Measurements from ENCODE around the gene CENPU.
"Not testable (repeated sequence)": the region's sequence is repeated elsewhere in the genome, so short reads cannot be mapped to it uniquely, and the experiment has no call there.

Gene CENPU

GRCh38 chr4:184653650-184654049 is 80.2 kb downstream of the CENPU start:
- no peak for TF ChIP-seq CTCF (IDR thresholded peaks at IDR 0.05; ENCODE audit: low read depth, low read length)

GRCh38 chr4:184652681-184653080 is 81.2 kb downstream of the CENPU start:
- not testable (repeated sequence) for H3K4me3 ChIP-seq (ENCODE audit: low read depth, low read length)

More at GRCh38 chr4:184653650-184654049, 80.2 kb downstream of the CENPU start:
- H3K4me3 ChIP-seq (ENCODE audit: low read depth, low read length) = no peak overlapping the region

- TF ChIP-seq CTCF (IDR thresholded peaks at IDR 0.05; ENCODE audit: low read depth, low read length) = no peak
These were observed 82.0 kb downstream of the CENPU start for GRCh38 chr4:184651899-184652298.

GRCh38 chr4:184649971-184650855 is 83.7 kb downstream of the CENPU start:
- no peak for TF ChIP-seq CTCF (IDR thresholded peaks at IDR 0.05; ENCODE audit: low read depth, low read length)
- H3K4me3 ChIP-seq (ENCODE audit: low read depth, low read length) = peak overlapping the region; percentile 86

More at GRCh38 chr4:184651899-184652298, 82.0 kb downstream of the CENPU start:
- no peak overlapping the region for H3K4me3 ChIP-seq (ENCODE audit: low read depth, low read length)

GRCh38 chr4:184649026-184649970 is 84.6 kb downstream of the CENPU start, which contains the start of the genes CASP3 and PRIMPOL:
CASP3 (minus strand) TSS chr4:184649447; CDS start chr4:184638453, 10,994 bp downstream.
PRIMPOL (plus strand) TSS chr4:184649738; CDS start chr4:184657141, 7,403 bp downstream.
- H3K4me3 ChIP-seq (ENCODE audit: low read depth, low read length) = peak within 1 kb of the TSS; percentile 87
- no peak for TF ChIP-seq CTCF (IDR thresholded peaks at IDR 0.05; ENCODE audit: low read depth, low read length)

GRCh38 chr4:184648313-184649025 is 85.4 kb downstream of the CENPU start:
- no peak for TF ChIP-seq CTCF (IDR thresholded peaks at IDR 0.05; ENCODE audit: low read depth, low read length)
- peak overlapping the region; percentile 87 for H3K4me3 ChIP-seq (ENCODE audit: low read depth, low read length)

GRCh38 chr4:184648054-184648312 is 85.9 kb downstream of the CENPU start:
- H3K4me3 ChIP-seq (ENCODE audit: low read depth, low read length) = peak overlapping the region; percentile 87
- no peak for TF ChIP-seq CTCF (IDR thresholded peaks at IDR 0.05; ENCODE audit: low read depth, low read length)
